Inferior parietal cortex (tissue), 1 donor: ENCODE results near the gene OR52K1.
"Not testable (repeated sequence)": the region's sequence is repeated elsewhere in the genome, so short reads cannot be mapped to it uniquely, and the experiment has no call there.

Experiments used
- DNase-seq: peaks from one replicate; pipeline ENCODE4 v3.0.0-alpha.2; 2016; ENCODE audit errors: extremely low spot score

OR52K1 gene

GRCh38 chr11:4491878-4492606 lies 9.6 kb downstream of the OR52K1 start:
- no peak for DNase-seq

GRCh38 chr11:4493480-4493818 lies 11.0 kb downstream of the OR52K1 start:
- DNase-seq = no peak

- DNase-seq = no peak
Observed at GRCh38 chr11:4495487-4495886, 13.0 kb downstream of the OR52K1 start.

DNA sequence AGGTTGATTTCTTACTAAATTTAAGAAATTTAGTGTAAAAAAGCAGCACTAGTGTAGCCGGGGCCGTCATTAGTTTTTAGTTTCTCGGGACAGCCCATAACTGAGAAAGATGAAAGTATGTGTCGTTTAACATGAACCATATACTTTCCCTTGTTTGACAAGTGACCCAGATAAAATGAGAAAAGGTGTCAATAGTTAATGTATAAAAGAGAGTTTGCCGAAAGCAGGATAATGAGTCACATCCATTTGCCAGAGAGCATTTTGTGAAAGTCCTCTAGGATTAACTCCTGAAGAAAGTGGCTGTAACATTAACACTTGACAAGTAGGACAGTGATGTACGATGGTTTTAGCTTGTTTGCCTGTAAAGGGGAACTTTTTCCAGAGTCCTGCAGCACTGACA lies 13.5 kb downstream of the OR52K1 start:
- DNase-seq = no peak

GRCh38 chr11:4496557-4497248 lies 14.3 kb downstream of the OR52K1 start:
- no peak for DNase-seq

DNA sequence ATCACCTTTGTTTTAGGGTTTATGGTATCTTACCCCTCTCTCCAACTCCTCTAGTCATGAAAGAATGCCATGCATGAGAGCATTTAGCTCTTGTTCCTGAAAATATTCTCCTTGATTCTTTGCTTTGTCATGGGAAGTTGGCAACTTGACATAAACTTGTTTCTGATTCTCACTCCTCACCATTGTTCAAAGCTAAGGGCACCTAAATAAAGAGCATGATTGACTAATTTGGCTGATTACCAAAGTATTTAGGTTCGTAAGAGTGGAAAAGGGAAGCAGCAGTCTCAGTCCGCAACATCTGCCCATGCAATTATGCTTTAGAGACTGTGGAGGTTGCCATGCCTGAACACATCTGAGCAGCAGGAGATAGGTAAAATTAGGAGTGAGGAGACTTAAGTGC lies 26.4 kb downstream of the OR52K1 start:
- no peak for DNase-seq

GRCh38 chr11:4511282-4512245 lies 29.1 kb downstream of the OR52K1 start:
- DNase-seq = peak; percentile 27

- no peak for DNase-seq
Observed at GRCh38 chr11:4514196-4514595, 31.8 kb downstream of the OR52K1 start.

DNA sequence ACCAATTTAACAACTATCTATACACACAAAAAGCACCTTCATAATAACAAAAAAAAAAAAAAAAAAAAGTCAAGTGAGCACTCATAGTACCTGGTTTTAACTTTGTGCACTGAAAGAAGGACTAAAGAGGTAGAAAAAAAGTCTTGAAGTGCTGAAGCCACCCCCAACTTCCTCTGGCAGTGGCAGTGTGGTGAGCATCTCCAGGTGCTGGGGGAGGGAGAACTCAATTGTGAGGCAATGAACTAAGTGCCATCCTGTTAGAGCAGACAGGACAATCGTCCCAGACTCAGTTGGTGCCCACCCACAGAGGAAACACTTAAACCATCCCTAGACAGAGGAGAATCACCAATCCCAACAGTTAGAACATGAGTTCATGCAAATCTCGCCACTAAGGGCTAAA lies 39.9 kb downstream of the OR52K1 start:
- no peak for DNase-seq

DNA sequence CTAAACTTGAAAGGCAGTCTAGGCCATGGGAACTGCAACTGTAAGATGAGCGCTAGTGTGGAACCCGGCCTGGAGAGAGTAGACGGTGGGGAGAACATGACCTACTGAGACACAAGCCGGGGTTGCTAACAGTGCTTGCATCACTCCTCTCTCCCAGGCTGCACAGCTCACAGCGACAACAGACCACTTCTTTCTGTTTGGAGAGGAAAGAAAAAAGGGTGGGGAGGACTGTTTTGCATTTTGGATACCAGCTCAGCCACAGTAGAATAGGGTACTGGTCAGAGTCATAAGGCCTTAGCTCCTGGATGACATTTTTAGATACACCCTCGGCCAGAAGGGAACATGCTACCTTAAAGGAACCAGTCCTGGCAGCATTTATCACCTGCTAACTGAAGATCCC lies 40.3 kb downstream of the OR52K1 start:
- no peak for DNase-seq

GRCh38 chr11:4523666-4524065 lies 41.2 kb downstream of the OR52K1 start:
- no peak for DNase-seq

DNA sequence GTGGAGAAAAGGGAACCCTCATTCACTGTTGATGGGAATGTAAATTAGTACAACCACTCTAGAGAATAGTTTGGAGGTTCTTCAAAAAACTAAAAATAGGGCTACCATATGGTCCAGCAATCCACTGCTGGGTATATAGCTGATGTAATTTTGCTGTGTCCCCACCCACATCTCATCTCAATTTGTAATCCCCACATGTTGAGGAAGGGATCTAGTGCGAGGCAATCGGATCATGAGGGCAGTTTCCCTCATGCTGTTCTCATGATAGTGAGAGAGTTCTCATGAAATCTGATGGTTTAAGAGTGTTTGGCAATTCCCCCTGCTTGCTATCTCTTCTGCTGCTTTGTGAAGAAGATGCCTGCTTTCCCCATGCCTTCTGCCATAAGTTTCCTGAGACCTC lies 45.5 kb downstream of the OR52K1 start:
- DNase-seq = no peak

GRCh38 chr11:4531686-4532085 lies 49.2 kb downstream of the OR52K1 start:
- not testable (repeated sequence) for DNase-seq

GRCh38 chr11:4539603-4540219 lies 57.3 kb downstream of the OR52K1 start:
- DNase-seq = peak; percentile 37

DNA sequence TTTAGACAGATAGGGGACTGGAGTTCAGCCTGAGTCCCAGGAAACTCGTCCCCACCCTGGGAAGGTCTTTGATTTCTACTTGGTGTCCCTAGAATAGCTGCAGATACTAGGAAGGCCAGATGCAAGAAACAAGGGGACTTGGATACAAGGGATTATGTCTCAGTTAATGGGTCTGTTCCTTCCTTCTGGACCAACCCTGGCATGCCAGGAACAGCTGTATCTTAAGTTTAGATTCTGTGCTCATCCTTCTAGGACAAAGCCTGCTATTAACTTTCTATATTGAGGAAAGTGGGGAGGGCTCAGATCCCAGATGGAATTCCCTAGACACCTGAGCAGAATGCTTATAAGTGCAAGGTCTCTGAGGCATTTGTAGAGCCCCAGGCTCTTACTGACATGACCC lies 58.6 kb downstream of the OR52K1 start:
- DNase-seq = no peak
